K562 (cell line): Measurements from ENCODE around the gene PIGC. TPM values are rescaled to one million over a fixed set of nuclear protein-coding genes. Genes with fewer than 3 reads are reported as not detected.
A peak's percentile ranks its signal among the peaks of the same experiment; 100 is the strongest.

ENCODE experiments used
- ARID1B ChIP-seq: fragments of 450-650 bp; IDR thresholded peaks from 2 replicates; pipeline ENCODE4 v1.6.1; 2016; ENCODE audit warnings: antibody characterized with exemption, mild to moderate bottlenecking, inconsistent platforms
- BCOR ChIP-seq: fragments of 450-650 bp; IDR thresholded peaks from 2 replicates; pipeline ENCODE4 v1.6.1; 2016
- CTBP1 ChIP-seq: fragments of 450-650 bp; IDR thresholded peaks from 2 replicates; pipeline ENCODE4 v1.6.1; 2016; ENCODE audit warnings: borderline replicate concordance
- DPF2 ChIP-seq: fragments of 450-650 bp; IDR thresholded peaks from 2 replicates; pipeline ENCODE4 v1.6.1; 2016
- FOXA3 ChIP-seq, 2 experiments: fragments of 450-650 bp in 1 of 2; sonication (generic) in 1 of 2; formaldehyde crosslinking; IDR thresholded peaks in 1 of 2; conservative IDR thresholded peaks in 1 of 2; 2 replicates each; pipeline versions ENCODE4 v1.4.0 to v1.8.0; 2020 to 2022; ENCODE audit warnings: mild to moderate bottlenecking in 2 of 2, missing genetic modification reagents in 1 of 2
- HBP1 ChIP-seq: fragments of 450-650 bp; formaldehyde crosslinking; IDR thresholded peaks from 2 replicates; pipeline ENCODE4 v1.4.0; 2022; ENCODE audit warnings: missing genetic modification characterization
- HMG20B ChIP-seq: fragments of 250-450 bp; sonication (Bioruptor Pico); IDR thresholded peaks from 2 replicates; pipeline ENCODE4 v1.5.0; 2021; ENCODE audit warnings: mild to moderate bottlenecking
- HOMEZ ChIP-seq: fragments of 250-450 bp; sonication (Bioruptor Pico); IDR thresholded peaks from 2 replicates; pipeline ENCODE4 v1.4.0; 2020; ENCODE audit warnings: mild to moderate bottlenecking, moderate library complexity
- NEUROD1 ChIP-seq: fragments of 150-350 bp; IDR thresholded peaks from 2 replicates; pipeline ENCODE4 v1.6.1; 2014; ENCODE audit warnings: borderline replicate concordance, low read length, low read depth; ENCODE audit not compliant: partially characterized antibody
- SIX5 ChIP-seq, 2 experiments: IDR thresholded peaks; 2 replicates each; pipeline ENCODE4 v1.6.1; 2011; ENCODE audit warnings: low read length in 2 of 2, borderline replicate concordance in 1 of 2, low read depth in 1 of 2, mild to moderate bottlenecking in 1 of 2, moderate library complexity in 1 of 2; ENCODE audit not compliant: insufficient read depth in 1 of 2
- TAL1 ChIP-seq: fragments of 450-650 bp; IDR thresholded peaks from 2 replicates; pipeline ENCODE4 v1.6.1; 2016; ENCODE audit warnings: mild to moderate bottlenecking
- TRIM24 ChIP-seq, 2 experiments: fragments of 450-650 bp; IDR thresholded peaks; 2 replicates each; pipeline ENCODE4 v1.6.1; 2016
- ZBTB2 ChIP-seq: fragments of 450-650 bp; IDR thresholded peaks from 2 replicates; pipeline ENCODE4 v1.6.1; 2016; ENCODE audit warnings: antibody characterized with exemption
- ZBTB9 ChIP-seq: fragments of 450-650 bp; formaldehyde crosslinking; IDR thresholded peaks from 2 replicates; pipeline ENCODE4 v1.4.0; 2020; ENCODE audit warnings: mild to moderate bottlenecking, moderate library complexity
- ZNF398 ChIP-seq: fragments of 250-450 bp; sonication (Bioruptor Pico); IDR thresholded peaks from 2 replicates; pipeline ENCODE4 v1.8.0; 2021; ENCODE audit warnings: moderate library complexity, mild to moderate bottlenecking, inconsistent platforms
- ZNF518B ChIP-seq: fragments of 250-450 bp; sonication (Bioruptor Pico); IDR thresholded peaks from 2 replicates; pipeline ENCODE4 v1.5.0; 2021; ENCODE audit warnings: mild to moderate bottlenecking, moderate library complexity
- ZNF57 ChIP-seq: fragments of 450-650 bp; formaldehyde crosslinking; IDR thresholded peaks from 2 replicates; pipeline ENCODE4 v1.4.0; 2020; ENCODE audit warnings: mild to moderate bottlenecking, moderate library complexity
- polyA plus RNA-seq, 8 experiments: library from polyadenylated mRNA; depleted of rRNA in 4 of 8; stranded (reverse) in 5 of 8; unstranded in 3 of 8; fragments of >200 nt; fragmentation: Nextera tagmentation in 2 of 8; fragmentation: Illumina TruSeq in 1 of 8; extraction: Ambion mirVana in 2 of 8; extraction: Trizol in 1 of 8; gene quantifications; 2 replicates each; pipeline versions ENCODE4 v1.2.1 to v1.2.3, GENCODE V29; 2011 to 2014; ENCODE audit warnings: inconsistent platforms in 1 of 8, missing spikeins in 1 of 8
- total RNA-seq, 7 experiments: library from RNA; depleted of rRNA in 6 of 7; stranded (reverse); fragments of >200 nt in 6 of 7; fragmentation: Illumina TruSeq in 2 of 7; extraction: Trizol in 2 of 7; gene quantifications; 2 replicates each; pipeline versions ENCODE4 v1.2.1 to v1.2.3, GENCODE V29; 2011 to 2021; ENCODE audit warnings: low replicate concordance in 1 of 7

Gene PIGC
- total and polyA plus RNA-seq, 9 of the 15 experiments (the other 6 are each of a cell fraction or from before 2014, with no cell fraction given), result 30.5 to 97.9 (median 54.7) TPM

- TF ChIP-seq ZNF518B (CRISPR knock-in tag) (no peak), TRIM24 (IDR thresholded peaks at IDR 0.05) (peak; percentile 87 to 93), HBP1 (CRISPR knock-in tag) (peak; percentile 90; the same call in 1 of the 2 replicates), ZBTB9 (CRISPR knock-in tag) (peak; percentile 94), ZNF398 (no peak), ARID1B (peak; percentile 95), FOXA3 (CRISPR knock-in tag; conservative IDR thresholded peaks at IDR 0.05 in 1 of 2, IDR thresholded peaks at IDR 0.05 in 1 of 2) (no peak), HOMEZ (peak; percentile 82; the same call in 1 of the 2 replicates), ZNF57 (CRISPR knock-in tag) (0 out of 2 replicates have a peak, but pooled peaks have one; percentile 82), NEUROD1 (peak; percentile 63), ZBTB2 (peak; percentile 75; the same call in 1 of the 2 replicates), BCOR (peak; percentile 48; the same call in 1 of the 2 replicates), SIX5 (IDR thresholded peaks at IDR 0.05; ENCODE audit: borderline replicate concordance in 1 of 2, insufficient read depth in 1 of 2, low read depth in 1 of 2, low read length in 2 of 2) (no peak), DPF2 (peak; percentile 94), TAL1 (peak; percentile 92), CTBP1 (peak; percentile 92), HMG20B (CRISPR knock-in tag) (no peak)
These were observed 12.5 kb upstream of the PIGC start (continued) for GRCh38 chr1:172456344-172456769.
